SK-N-SH treated with all-trans-retinoic acid at 6 μM for 48 hours (cell line): ENCODE results near the gene SCUBE2.

Source experiments
- ATAC-seq: fragments of 200-7000 bp; cut with Tn5 transposase; 3 replicates; pipeline ENCODE4 v1.9.1; 2020; ENCODE audit warnings: mild to moderate bottlenecking, moderate library complexity
- ARNTL ChIP-seq: fragments of 450-650 bp; formaldehyde crosslinking; IDR thresholded peaks from 2 replicates; pipeline ENCODE4 v1.5.0; 2020; ENCODE audit warnings: low read depth, mild to moderate bottlenecking, moderate library complexity, borderline replicate concordance
- BACH2 ChIP-seq: fragments of 250-450 bp; sonication (Bioruptor Pico); IDR thresholded peaks from 2 replicates; pipeline ENCODE4 v1.9.0; 2021; ENCODE audit warnings: mild to moderate bottlenecking, borderline replicate concordance
- CREB5 ChIP-seq: fragments of 250-450 bp; sonication (Bioruptor Pico); IDR thresholded peaks from 2 replicates; pipeline ENCODE4 v1.5.1; 2020; ENCODE audit warnings: low read depth, mild to moderate bottlenecking, moderate library complexity
- ESRRG ChIP-seq: fragments of 250-450 bp; sonication (Bioruptor Pico); IDR thresholded peaks from 2 replicates; pipeline ENCODE4 v1.6.1; 2021; ENCODE audit warnings: mild to moderate bottlenecking
- GLIS3 ChIP-seq: fragments of 250-450 bp; sonication (Bioruptor Pico); IDR thresholded peaks from 2 replicates; pipeline ENCODE4 v1.5.0; 2020; ENCODE audit warnings: mild to moderate bottlenecking, moderate library complexity
- ISL1 ChIP-seq: fragments of 250-450 bp; sonication (Bioruptor Pico); IDR thresholded peaks from 2 replicates; pipeline ENCODE4 v2.1.2; 2022; ENCODE audit warnings: mild to moderate bottlenecking, moderate library complexity
- OSR1 ChIP-seq: fragments of 250-450 bp; sonication (Bioruptor Pico); IDR thresholded peaks from 2 replicates; pipeline ENCODE4 v1.8.0; 2022; ENCODE audit warnings: moderate library complexity, mild to moderate bottlenecking, inconsistent platforms
- PPARA ChIP-seq: fragments of 250-450 bp; sonication (Bioruptor Pico); IDR thresholded peaks from 2 replicates; pipeline ENCODE4 v1.5.0; 2020; ENCODE audit warnings: mild to moderate bottlenecking, borderline replicate concordance
- RARB ChIP-seq: fragments of 250-450 bp; sonication (Bioruptor Pico); IDR thresholded peaks from 2 replicates; pipeline ENCODE4 v1.8.0; 2021; ENCODE audit warnings: mild to moderate bottlenecking, moderate library complexity
- SNAI2 ChIP-seq: fragments of 250-450 bp; sonication (Bioruptor Pico); IDR thresholded peaks from 2 replicates; pipeline ENCODE4 v1.5.0; 2020; ENCODE audit warnings: mild to moderate bottlenecking, moderate library complexity
- TCF4 ChIP-seq: fragments of 250-450 bp; sonication (Bioruptor Pico); IDR thresholded peaks from 2 replicates; pipeline ENCODE4 v1.8.0; 2021; ENCODE audit warnings: mild to moderate bottlenecking, moderate library complexity, borderline replicate concordance
- TOX ChIP-seq: fragments of 250-450 bp; sonication (Bioruptor Pico); IDR thresholded peaks from 2 replicates; pipeline ENCODE4 v1.8.0; 2021; ENCODE audit warnings: mild to moderate bottlenecking, moderate library complexity, borderline replicate concordance
- TSHZ2 ChIP-seq: fragments of 250-450 bp; sonication (Bioruptor Pico); IDR thresholded peaks from 2 replicates; pipeline ENCODE4 v1.5.0; 2020; ENCODE audit warnings: mild to moderate bottlenecking, moderate library complexity
- ZC3H10 ChIP-seq: fragments of 250-450 bp; sonication (Bioruptor Pico); IDR thresholded peaks from 2 replicates; pipeline ENCODE4 v1.5.1; 2021; ENCODE audit warnings: mild to moderate bottlenecking, moderate library complexity
- ZFP3 ChIP-seq: fragments of 250-450 bp; sonication (Bioruptor Pico); IDR thresholded peaks from 2 replicates; pipeline ENCODE4 v1.5.0; 2020; ENCODE audit warnings: mild to moderate bottlenecking, moderate library complexity
- ZFP30 ChIP-seq: fragments of 450-650 bp; formaldehyde crosslinking; IDR thresholded peaks from 2 replicates; pipeline ENCODE4 v1.5.0; 2022; ENCODE audit warnings: mild to moderate bottlenecking, moderate library complexity
- ZNF565 ChIP-seq: fragments of 450-650 bp; formaldehyde crosslinking; conservative IDR thresholded peaks from 2 replicates; pipeline ENCODE4 v1.5.0; 2020; ENCODE audit warnings: low read depth, mild to moderate bottlenecking, moderate library complexity
- ZNF70 ChIP-seq: fragments of 450-650 bp; formaldehyde crosslinking; IDR thresholded peaks from 2 replicates; pipeline ENCODE4 v1.5.0; 2020; ENCODE audit warnings: mild to moderate bottlenecking, moderate library complexity
- ZNF8 ChIP-seq: fragments of 450-650 bp; formaldehyde crosslinking; IDR thresholded peaks from 2 replicates; pipeline ENCODE4 v1.5.0; 2020; ENCODE audit warnings: mild to moderate bottlenecking, moderate library complexity
- TF ChIP-seq, protein P1 (sequence below): fragments of 250-450 bp; sonication (Bioruptor Pico); IDR thresholded peaks from 2 replicates; pipeline ENCODE4 v1.5.1; 2021; ENCODE audit warnings: mild to moderate bottlenecking, moderate library complexity
- TF ChIP-seq, protein P2 (sequence below): fragments of 250-450 bp; sonication (Bioruptor Pico); IDR thresholded peaks from 2 replicates; pipeline ENCODE4 v1.8.0; 2020; ENCODE audit warnings: mild to moderate bottlenecking, moderate library complexity, borderline replicate concordance
- TF ChIP-seq, protein P3 (sequence below): fragments of 250-450 bp; sonication (Bioruptor Pico); IDR thresholded peaks from 2 replicates; pipeline ENCODE4 v1.8.0; 2021; ENCODE audit warnings: low read depth, mild to moderate bottlenecking, moderate library complexity, borderline replicate concordance

Gene SCUBE2

GRCh38 chr11:9090488-9091043, 833 bp downstream of the SCUBE2 start:
- ATAC-seq, result no peak
- no peak for TF ChIP-seq CREB5 (CRISPR knock-in tag)
- no peak for TF ChIP-seq ISL1 (CRISPR knock-in tag)
- TF ChIP-seq, all 23 proteins: peak for 0

GRCh38 chr11:9089636-9090035, 1.8 kb downstream of the SCUBE2 start:
- TF ChIP-seq TSHZ2 (CRISPR knock-in tag) (no peak), ARNTL (CRISPR knock-in tag) (no peak), OSR1 (CRISPR knock-in tag) (no peak), TCF4 (CRISPR knock-in tag) (no peak), CREB5 (CRISPR knock-in tag) (no peak), ZNF8 (no peak), ZFP3 (no peak), PPARA (CRISPR knock-in tag) (no peak), ZFP30 (CRISPR knock-in tag) (no peak), RARB (no peak), ZNF70 (CRISPR knock-in tag) (no peak), SNAI2 (no peak), ZC3H10 (CRISPR knock-in tag) (no peak), ESRRG (CRISPR knock-in tag) (no peak), ZNF565 (CRISPR knock-in tag) (no peak), GLIS3 (CRISPR knock-in tag) (no peak), BACH2 (CRISPR knock-in tag) (no peak)
- TF ChIP-seq, protein P1, sequence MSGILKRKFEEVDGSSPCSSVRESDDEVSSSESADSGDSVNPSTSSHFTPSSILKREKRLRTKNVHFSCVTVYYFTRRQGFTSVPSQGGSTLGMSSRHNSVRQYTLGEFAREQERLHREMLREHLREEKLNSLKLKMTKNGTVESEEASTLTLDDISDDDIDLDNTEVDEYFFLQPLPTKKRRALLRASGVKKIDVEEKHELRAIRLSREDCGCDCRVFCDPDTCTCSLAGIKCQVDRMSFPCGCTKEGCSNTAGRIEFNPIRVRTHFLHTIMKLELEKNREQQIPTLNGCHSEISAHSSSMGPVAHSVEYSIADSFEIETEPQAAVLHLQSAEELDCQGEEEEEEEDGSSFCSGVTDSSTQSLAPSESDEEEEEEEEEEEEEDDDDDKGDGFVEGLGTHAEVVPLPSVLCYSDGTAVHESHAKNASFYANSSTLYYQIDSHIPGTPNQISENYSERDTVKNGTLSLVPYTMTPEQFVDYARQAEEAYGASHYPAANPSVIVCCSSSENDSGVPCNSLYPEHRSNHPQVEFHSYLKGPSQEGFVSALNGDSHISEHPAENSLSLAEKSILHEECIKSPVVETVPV, result no peak
- TF ChIP-seq, protein P2, sequence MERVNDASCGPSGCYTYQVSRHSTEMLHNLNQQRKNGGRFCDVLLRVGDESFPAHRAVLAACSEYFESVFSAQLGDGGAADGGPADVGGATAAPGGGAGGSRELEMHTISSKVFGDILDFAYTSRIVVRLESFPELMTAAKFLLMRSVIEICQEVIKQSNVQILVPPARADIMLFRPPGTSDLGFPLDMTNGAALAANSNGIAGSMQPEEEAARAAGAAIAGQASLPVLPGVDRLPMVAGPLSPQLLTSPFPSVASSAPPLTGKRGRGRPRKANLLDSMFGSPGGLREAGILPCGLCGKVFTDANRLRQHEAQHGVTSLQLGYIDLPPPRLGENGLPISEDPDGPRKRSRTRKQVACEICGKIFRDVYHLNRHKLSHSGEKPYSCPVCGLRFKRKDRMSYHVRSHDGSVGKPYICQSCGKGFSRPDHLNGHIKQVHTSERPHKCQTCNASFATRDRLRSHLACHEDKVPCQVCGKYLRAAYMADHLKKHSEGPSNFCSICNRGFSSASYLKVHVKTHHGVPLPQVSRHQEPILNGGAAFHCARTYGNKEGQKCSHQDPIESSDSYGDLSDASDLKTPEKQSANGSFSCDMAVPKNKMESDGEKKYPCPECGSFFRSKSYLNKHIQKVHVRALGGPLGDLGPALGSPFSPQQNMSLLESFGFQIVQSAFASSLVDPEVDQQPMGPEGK, result no peak
- ATAC-seq, result no peak

DNA sequence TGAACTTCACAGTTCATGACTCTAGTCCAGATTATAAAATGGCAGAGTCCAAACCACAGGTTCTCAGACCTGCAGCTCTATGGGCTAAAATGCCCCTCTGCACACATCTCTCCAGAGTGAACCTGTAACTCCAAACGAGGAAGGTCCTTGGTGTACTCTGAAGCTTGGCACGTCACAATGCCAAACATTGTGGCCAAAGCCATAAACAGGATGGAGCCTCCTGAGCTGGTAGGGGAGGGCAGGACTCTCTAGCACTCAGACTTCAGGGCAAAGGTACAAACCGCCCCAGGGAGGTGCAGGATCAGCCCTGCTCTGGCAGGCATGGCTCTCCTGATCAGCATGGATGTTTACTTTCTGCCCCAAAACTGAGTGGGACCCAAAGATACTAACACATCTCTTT, 2.3 kb downstream of the SCUBE2 start:
- ATAC-seq, result no peak
- no peak for TF ChIP-seq ZFP30 (CRISPR knock-in tag)
- TF ChIP-seq, protein P3, sequence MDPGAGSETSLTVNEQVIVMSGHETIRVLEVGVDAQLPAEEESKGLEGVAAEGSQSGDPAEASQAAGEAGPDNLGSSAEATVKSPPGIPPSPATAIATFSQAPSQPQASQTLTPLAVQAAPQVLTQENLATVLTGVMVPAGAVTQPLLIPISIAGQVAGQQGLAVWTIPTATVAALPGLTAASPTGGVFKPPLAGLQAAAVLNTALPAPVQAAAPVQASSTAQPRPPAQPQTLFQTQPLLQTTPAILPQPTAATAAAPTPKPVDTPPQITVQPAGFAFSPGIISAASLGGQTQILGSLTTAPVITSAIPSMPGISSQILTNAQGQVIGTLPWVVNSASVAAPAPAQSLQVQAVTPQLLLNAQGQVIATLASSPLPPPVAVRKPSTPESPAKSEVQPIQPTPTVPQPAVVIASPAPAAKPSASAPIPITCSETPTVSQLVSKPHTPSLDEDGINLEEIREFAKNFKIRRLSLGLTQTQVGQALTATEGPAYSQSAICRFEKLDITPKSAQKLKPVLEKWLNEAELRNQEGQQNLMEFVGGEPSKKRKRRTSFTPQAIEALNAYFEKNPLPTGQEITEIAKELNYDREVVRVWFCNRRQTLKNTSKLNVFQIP (CRISPR knock-in tag), result no peak
- TF ChIP-seq ISL1 (CRISPR knock-in tag), result no peak
- TF ChIP-seq ZC3H10 (CRISPR knock-in tag), result no peak
- no peak for TF ChIP-seq PPARA (CRISPR knock-in tag)
- TF ChIP-seq BACH2 (CRISPR knock-in tag), result no peak
- TF ChIP-seq ZFP3, result no peak
- no peak for TF ChIP-seq ZNF565 (CRISPR knock-in tag)
- TF ChIP-seq ESRRG (CRISPR knock-in tag), result no peak
- no peak for TF ChIP-seq TOX (CRISPR knock-in tag)
- TF ChIP-seq, protein P1, result no peak
- no peak for TF ChIP-seq ZNF70 (CRISPR knock-in tag)
- no peak for TF ChIP-seq ZNF8
- no peak for TF ChIP-seq CREB5 (CRISPR knock-in tag)
